Measurements from ENCODE around the gene UBTD2.

The UBTD2 gene

DNA sequence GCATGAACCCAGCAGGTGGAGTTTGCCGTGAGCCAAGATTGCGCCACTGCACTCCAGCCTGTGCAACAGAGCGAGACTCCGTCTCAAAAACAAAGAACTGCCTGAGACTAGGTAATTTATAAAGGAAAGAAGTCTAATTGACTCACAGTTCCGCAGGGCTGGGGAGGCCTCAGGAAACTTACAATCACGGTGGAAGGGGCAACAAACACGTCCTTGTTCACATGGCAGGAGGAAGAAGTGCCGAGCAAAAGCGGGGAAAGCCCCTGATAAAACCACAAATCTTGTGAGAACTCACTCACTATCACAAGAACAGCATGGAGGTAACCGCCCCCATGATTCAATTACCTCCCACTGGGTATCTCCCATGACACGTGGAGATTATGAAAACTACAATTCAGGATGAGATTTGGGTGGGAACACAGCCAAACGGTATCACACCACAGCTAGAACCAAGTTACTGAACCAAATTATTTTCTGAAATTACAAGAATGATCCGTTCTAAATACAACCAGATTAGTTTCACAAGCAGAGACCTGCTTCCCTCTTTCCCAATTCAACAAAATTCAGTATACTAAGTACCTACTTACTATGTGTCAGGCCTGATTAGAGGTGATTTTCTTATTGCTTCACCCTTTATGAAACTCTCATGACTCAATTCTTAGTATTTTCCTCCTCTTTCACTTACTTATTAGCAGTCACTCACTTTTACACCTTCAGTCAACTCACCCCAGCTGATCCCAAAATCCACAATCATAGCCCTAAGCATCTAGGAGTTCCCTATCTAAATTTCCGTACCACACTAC is 8.4 kb downstream of the UBTD2 start:
- H3K4me3 ChIP-seq (ENCODE audit: low read depth, low read length) = no peak overlapping the region
- TF ChIP-seq, protein P1, sequence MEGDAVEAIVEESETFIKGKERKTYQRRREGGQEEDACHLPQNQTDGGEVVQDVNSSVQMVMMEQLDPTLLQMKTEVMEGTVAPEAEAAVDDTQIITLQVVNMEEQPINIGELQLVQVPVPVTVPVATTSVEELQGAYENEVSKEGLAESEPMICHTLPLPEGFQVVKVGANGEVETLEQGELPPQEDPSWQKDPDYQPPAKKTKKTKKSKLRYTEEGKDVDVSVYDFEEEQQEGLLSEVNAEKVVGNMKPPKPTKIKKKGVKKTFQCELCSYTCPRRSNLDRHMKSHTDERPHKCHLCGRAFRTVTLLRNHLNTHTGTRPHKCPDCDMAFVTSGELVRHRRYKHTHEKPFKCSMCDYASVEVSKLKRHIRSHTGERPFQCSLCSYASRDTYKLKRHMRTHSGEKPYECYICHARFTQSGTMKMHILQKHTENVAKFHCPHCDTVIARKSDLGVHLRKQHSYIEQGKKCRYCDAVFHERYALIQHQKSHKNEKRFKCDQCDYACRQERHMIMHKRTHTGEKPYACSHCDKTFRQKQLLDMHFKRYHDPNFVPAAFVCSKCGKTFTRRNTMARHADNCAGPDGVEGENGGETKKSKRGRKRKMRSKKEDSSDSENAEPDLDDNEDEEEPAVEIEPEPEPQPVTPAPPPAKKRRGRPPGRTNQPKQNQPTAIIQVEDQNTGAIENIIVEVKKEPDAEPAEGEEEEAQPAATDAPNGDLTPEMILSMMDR (IDR thresholded peaks at IDR 0.05; ENCODE audit: insufficient read depth, low read depth, low read length, missing control alignments) = no peak
- DNase-seq (ENCODE audit: low read depth) = peak; percentile 80

DNA sequence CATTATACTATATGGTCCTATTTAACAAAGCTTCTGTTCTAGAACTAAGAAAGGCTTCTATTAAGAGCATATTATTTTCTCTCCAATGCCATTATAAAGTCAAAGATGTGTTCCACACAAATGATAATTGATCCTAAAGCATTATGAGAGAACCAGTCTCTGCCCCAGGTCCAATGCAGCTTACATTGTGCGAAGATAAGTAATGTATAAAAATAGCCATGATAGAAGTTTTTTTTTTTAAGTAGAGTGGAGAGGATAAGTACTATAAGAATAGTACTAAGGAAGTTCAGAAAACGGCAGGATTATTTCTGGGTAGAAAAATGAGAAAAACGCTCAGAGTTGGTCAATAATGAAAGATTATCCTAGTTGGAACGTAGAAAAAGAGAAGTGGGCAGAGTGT is 15.6 kb downstream of the UBTD2 start:
- TF ChIP-seq, protein P1 (IDR thresholded peaks at IDR 0.05; ENCODE audit: insufficient read depth, low read depth, low read length, missing control alignments) = no peak
- H3K4me3 ChIP-seq (ENCODE audit: low read depth, low read length) = no peak overlapping the region
- DNase-seq (ENCODE audit: low read depth) = no peak

DNA sequence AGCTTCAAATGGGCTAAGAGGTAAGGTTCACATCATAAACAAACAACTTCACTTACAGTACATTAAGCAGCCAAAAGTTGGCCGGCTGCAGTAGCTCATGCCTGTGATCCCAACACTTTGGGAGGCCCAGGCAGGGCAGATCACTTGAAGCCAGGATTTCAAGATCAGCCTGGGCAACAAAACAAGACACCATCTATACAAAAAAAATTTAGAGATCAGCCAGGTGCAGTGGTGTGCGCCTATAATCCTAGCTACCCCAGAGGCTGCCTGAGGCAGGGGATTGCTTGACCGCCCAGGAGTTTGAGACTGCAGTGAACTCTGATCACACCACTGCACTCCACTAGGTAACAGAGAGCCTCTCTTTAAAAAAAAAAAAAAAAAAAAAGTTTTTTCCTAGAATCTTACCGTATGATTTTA is 16.9 kb downstream of the UBTD2 start:
- DNase-seq (ENCODE audit: low read depth) = no peak
- TF ChIP-seq, protein P1 (IDR thresholded peaks at IDR 0.05; ENCODE audit: insufficient read depth, low read depth, low read length, missing control alignments) = no peak
- H3K4me3 ChIP-seq (ENCODE audit: low read depth, low read length) = no peak overlapping the region

DNA sequence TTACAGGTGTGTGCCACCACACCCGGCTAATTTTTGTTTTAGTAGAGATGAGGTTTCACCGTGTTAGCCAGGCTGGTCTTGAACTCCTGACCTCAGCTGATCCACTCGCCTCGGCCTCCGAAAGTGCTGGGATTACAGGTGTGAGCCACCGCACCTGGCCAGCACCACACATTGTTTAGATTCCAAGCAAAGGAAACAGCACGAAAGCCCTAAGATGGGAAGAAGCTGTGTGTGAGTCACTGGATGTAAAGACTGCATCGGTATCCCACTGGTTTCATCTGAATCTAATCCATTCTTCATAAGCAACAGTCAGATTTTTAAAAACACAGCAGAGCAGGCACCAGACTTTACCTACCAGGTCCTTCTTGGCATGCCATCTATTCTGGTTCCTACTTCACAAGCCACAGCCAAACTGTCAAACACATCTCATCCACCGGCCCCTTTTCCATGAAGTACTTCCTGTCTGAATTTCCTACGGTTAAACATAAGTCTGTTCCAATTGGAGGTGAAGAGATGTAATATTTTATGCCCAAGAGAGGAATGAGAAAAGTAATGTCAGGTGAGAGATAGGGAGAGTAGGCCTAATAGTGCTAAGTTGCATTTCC is 17.4 kb downstream of the UBTD2 start:
- no peak overlapping the region for H3K4me3 ChIP-seq (ENCODE audit: low read depth, low read length)
- TF ChIP-seq, protein P1 (IDR thresholded peaks at IDR 0.05; ENCODE audit: insufficient read depth, low read depth, low read length, missing control alignments) = no peak
- no peak for DNase-seq (ENCODE audit: low read depth)

DNA sequence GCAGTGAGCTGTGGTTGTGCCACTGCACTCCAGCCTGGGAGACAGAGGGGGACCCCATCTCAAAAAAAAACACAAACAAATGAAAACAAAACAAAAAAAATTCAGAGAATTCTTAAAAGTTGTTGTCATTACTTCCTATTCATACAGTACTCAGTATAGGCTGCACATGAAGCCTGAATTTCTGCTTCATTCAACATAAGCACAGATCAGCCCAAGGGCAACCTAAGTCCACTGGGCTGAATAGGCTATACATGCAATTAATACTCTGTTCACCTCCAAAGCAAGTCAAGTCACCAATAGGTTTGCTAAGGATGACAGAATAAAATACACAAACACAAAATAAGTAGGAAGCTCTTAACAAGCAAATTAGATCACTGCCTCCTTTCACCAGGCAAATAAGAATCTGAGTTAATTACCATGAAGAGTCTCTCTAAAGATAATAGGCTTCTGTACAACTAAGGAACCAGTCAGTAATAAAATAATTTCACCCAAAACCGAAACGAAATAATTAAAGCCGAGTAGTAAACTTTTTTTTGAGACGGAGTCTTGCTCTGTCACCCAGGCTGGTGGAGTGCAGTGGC is 18.7 kb downstream of the UBTD2 start:
- no peak for DNase-seq (ENCODE audit: low read depth)
- TF ChIP-seq, protein P1 (IDR thresholded peaks at IDR 0.05; ENCODE audit: insufficient read depth, low read depth, low read length, missing control alignments) = no peak
- H3K4me3 ChIP-seq (ENCODE audit: low read depth, low read length) = no peak overlapping the region

DNA sequence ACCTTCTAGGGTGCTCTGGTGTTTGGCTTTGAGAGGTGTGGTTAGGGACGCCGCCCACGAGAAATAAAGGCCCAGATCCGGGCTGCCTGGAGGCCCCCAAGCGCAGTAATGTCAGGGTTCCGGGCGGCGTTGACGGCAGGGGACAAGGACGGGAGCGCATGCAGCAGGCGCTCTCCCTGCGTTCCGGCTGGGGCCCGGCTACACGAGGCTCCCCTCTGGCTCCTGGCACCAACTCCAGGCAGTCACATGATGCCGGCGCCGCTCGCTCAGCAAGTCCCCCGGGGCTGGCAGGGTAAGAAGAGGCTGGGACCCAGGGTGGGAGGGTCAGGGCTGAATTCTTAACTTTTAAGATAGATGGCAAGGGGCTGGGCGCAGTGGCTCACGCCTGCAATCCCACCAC is 28.1 kb downstream of the UBTD2 start:
- no peak overlapping the region for H3K4me3 ChIP-seq (ENCODE audit: low read depth, low read length)
- TF ChIP-seq, protein P1 (IDR thresholded peaks at IDR 0.05; ENCODE audit: insufficient read depth, low read depth, low read length, missing control alignments) = no peak
- DNase-seq (ENCODE audit: low read depth) = no peak

Data from GM12865 (cell line).